ENCODE results near the gene PJVK. TPM values are rescaled to one million over a fixed set of nuclear protein-coding genes. Genes with fewer than 3 reads are reported as not detected.

The PJVK gene
- total and polyA plus RNA-seq, 2 of the 4 experiments (the other 2 are of a cell fraction) = 0.72 to 2.4 TPM

GRCh38 chr2:178401994-178402437, 49.2 kb upstream of the PJVK start:
- no peak overlapping the region for H2BK20ac ChIP-seq (ENCODE audit: low read depth, low read length)
- no peak overlapping the region for H2AK9ac ChIP-seq (replicated peaks; ENCODE audit: low read depth, low read length, poor library complexity)
- no TSS peak for BruUV-seq (replicated peaks)
- H3K23ac ChIP-seq (ENCODE audit: low read depth, low read length) = no peak overlapping the region
- H4K8ac ChIP-seq (ENCODE audit: low read depth in 2 of 2, low read length in 2 of 2) = no peak overlapping the region
- ChIA-PET CTCF (interaction anchor here (0.5 to 1.3 kb wide), 5 partner anchors 10 to 121 kb away, joined by 3 to 4 read pairs (median 3); no protein-coding TSS in a partner anchor), POLR2A (ENCODE audit: unreplicated experiment) (no interaction called here)
- ATAC-seq (ENCODE audit: low read depth) = no peak
- no peak overlapping the region for H3K4ac ChIP-seq (ENCODE audit: low read depth, low read length)
- H3K9ac ChIP-seq (ENCODE audit: low read depth, low read length) = no peak overlapping the region
- DNase-seq = no peak
- no peak overlapping the region for H4K91ac ChIP-seq (ENCODE audit: insufficient read depth, low read depth, low read length)
- no peak overlapping the region for H3K18ac ChIP-seq (ENCODE audit: low read depth, low read length)
- H4K5ac ChIP-seq (ENCODE audit: low read depth, low read length) = no peak overlapping the region
- no peak overlapping the region for H3K4me2 ChIP-seq (ENCODE audit: low read depth, low read length)
- H2AK5ac ChIP-seq (ENCODE audit: low read depth, low read length) = no peak overlapping the region
- dilution Hi-C loops (cut with HindIII; ENCODE audit: low sequenced_read_pairs, unreplicated experiment) = no loop called here
- no peaks in the 10 kb centered on the region for H3K9me3 ChIP-seq (ENCODE audit: control insufficient read depth, insufficient read depth, low read length)
- no peaks in the 10 kb centered on the region for H3K27me3 ChIP-seq (ENCODE audit: control insufficient read depth, insufficient read depth, low read length)
- no peak overlapping the region for H3K14ac ChIP-seq (replicated peaks; ENCODE audit: low read depth, low read length)
- TF ChIP-seq NFE2L2 (IDR thresholded peaks at IDR 0.05; ENCODE audit: low read depth, low read length) (no peak), SMC3 (IDR thresholded peaks at IDR 0.05; ENCODE audit: low read depth, low read length) (no peak), BHLHE40 (IDR thresholded peaks at IDR 0.05; ENCODE audit: low read depth, low read length) (no peak), RCOR1 (IDR thresholded peaks at IDR 0.05; ENCODE audit: insufficient replicate concordance, low read length) (no peak), ELK1 (IDR thresholded peaks at IDR 0.05; ENCODE audit: borderline replicate concordance, low read depth, low read length) (no peak), FOS (IDR thresholded peaks at IDR 0.05; ENCODE audit: low read depth, low read length) (no peak), RAD21 (IDR thresholded peaks at IDR 0.05; ENCODE audit: low read length) (no peak), MAZ (IDR thresholded peaks at IDR 0.05; ENCODE audit: borderline replicate concordance, low read depth, low read length) (no peak), CTCF (conservative IDR thresholded peaks at IDR 0.05; ENCODE audit: low read depth, low read length) (no peak), POLR2A (IDR thresholded peaks at IDR 0.05; ENCODE audit: low read depth, low read length) (no peak), RFX5 (IDR thresholded peaks at IDR 0.05; ENCODE audit: low read depth, low read length) (no peak), USF2 (IDR thresholded peaks at IDR 0.05; ENCODE audit: low read depth, low read length) (no peak), CHD1 (IDR thresholded peaks at IDR 0.05; ENCODE audit: low read depth, low read length) (no peak)
- H3K36me3 ChIP-seq (ENCODE audit: control insufficient read depth, insufficient read depth, low read length) = no peaks in the 10 kb centered on the region
- intact Hi-C loops (cut with micrococcal nuclease) = no loop called here
- H3K56ac ChIP-seq (ENCODE audit: extremely low read depth, insufficient read depth, low read length) = no peak overlapping the region
- H2BK120ac ChIP-seq (ENCODE audit: low read depth, low read length) = no peak overlapping the region
- WGBS, 2 experiments (ENCODE audit: extremely low coverage in 2 of 2, insufficient read length in 1 of 2) = 88% methylated on average over 2 of the region's 6 CpGs; no CpG with 5 or more reads in 1 of the 2 experiments
- in situ Hi-C loops (cut with MboI; ENCODE audit: low sequenced_read_pairs) = no loop called here
- H3K4me3 ChIP-seq (ENCODE audit: insufficient read depth, low read depth, low read length) = no peak overlapping the region
- no peaks in the 10 kb centered on the region for H3K79me1 ChIP-seq (ENCODE audit: low read depth in 1 of 2, low read length in 2 of 2)
- no peak overlapping the region for H2AFZ ChIP-seq (replicated peaks; ENCODE audit: low read length, poor library complexity)
- H2BK5ac ChIP-seq (ENCODE audit: low read depth, low read length, poor library complexity, severe bottlenecking) = no peak overlapping the region
- H4K20me1 ChIP-seq (ENCODE audit: insufficient read depth, low read length) = no peaks in the 10 kb centered on the region
- no peak overlapping the region for H3K27ac ChIP-seq (ENCODE audit: insufficient read depth, low read length)
- peaks cover 3% of the 10 kb centered on the region for H3K4me1 ChIP-seq (ENCODE audit: control insufficient read depth, insufficient read depth, low read length)
- no peak overlapping the region for H2BK15ac ChIP-seq (ENCODE audit: low read depth, low read length)
- H3K9me1 ChIP-seq (ENCODE audit: insufficient read depth, low read length) = peaks cover 3% of the 10 kb centered on the region; the same call in 1 of the 2 replicates
